GM18907 (cell line): ENCODE results near the gene NDUFB4.

Experiments
- ATAC-seq: cut with Tn5 transposase; IDR thresholded peaks from one replicate; pipeline ENCODE4 v1.9.1; 2021; ENCODE audit warnings: mild to moderate bottlenecking, moderate library complexity; ENCODE audit not compliant: unreplicated experiment

Gene NDUFB4

DNA sequence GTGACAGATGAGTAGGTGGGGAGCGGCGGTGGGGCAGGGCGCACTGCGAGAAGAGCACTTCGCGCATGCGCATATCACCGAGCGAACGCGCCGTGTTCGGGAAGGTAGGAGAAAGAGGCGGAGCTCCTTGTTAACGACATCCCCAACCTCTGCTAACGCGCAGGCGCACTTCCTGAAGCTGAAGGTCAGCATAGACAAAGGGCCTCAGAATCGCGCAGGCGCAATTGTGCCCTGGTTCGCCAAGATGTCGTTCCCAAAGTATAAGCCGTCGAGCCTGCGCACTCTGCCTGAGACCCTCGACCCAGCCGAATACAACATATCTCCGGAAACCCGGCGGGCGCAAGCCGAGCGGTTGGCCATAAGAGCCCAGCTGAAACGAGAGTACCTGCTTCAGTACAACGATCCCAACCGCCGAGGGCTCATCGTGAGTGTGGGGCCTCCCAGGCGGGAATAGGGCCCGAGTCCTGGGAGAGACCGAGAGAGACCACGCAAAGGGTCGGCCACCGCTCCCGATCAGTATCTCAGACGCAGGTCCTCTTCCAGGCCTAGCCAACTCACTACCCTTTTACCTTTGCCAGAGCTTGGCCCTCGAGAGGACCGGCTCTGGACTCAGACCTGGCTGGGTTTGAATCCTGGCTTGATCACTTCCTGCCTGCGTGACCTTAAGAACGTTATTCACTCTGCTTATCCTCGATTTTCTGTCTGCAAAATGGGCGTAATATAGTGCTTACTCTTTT lies at the start of gene NDUFB4:
Gene NDUFB4 (plus strand): TSS at position 221 of the 737 bp plus-strand sequence. CDS start 24 bp downstream, at position 245.
- peak; percentile 95 for ATAC-seq

DNA sequence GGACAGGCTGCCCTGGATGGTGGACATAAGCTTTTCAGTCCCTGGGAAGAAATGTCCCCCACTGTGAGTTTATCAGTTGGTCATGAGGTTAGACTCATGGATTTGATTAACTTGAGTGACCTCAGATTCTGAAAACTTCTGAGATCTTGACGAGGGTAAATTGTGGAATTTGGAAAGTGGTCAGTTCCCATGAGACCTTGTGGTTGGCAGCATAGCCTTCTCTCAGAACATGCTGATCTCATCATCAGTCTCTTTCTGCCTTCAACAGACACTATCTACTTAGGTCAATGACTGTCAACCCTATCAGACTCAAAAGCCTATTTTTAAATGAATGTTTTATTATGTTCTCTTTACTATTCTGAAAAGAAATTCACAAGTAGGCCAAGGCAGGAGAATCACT lies 45.6 kb upstream of the NDUFB4 start:
- ATAC-seq: no peak

DNA sequence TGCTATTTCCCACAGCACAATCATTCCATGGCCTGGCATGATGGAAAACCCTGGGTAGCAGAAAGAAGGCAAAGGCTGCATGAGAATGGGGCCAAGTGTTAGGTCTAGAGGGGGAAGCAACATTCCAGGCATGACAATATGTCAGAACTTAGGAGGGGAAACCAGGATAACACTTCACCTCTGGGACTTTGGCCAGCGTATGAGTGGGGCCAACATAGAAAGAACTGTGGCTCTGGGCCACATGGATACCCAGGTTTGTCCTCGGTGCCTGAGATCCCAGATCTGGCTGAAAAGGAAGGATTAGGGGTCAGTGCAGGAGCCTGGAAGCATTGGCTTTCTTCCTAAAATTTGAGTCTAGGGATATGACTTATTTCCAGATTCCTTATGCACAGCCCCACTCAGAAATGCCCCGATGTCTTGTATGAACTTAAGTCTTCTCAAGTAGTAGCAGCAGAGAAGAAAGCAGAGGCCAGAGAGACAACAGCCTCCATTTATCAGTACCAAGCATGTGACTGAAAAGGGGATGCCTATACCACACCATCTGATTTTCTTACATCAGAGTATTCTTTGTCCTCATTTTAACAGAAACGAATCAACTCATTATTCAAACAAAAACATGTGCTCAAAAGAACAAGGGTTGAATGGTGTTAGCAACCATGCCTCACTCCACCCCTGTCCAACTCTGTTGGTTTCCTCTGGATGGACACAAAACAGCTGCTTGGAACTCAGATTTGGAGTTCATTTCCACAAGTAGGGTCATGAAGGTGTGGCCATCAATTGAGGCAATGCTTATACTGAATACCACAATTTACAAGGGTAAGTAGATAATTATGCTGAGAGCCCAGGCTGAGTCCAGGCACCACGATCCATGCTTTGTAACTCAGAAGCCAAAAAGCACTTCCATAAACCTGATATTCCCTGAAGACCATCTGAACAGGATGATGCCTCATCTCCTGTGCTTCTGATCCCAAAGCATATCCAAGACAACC lies 43.7 kb upstream of the NDUFB4 start:
- ATAC-seq: no peak

DNA sequence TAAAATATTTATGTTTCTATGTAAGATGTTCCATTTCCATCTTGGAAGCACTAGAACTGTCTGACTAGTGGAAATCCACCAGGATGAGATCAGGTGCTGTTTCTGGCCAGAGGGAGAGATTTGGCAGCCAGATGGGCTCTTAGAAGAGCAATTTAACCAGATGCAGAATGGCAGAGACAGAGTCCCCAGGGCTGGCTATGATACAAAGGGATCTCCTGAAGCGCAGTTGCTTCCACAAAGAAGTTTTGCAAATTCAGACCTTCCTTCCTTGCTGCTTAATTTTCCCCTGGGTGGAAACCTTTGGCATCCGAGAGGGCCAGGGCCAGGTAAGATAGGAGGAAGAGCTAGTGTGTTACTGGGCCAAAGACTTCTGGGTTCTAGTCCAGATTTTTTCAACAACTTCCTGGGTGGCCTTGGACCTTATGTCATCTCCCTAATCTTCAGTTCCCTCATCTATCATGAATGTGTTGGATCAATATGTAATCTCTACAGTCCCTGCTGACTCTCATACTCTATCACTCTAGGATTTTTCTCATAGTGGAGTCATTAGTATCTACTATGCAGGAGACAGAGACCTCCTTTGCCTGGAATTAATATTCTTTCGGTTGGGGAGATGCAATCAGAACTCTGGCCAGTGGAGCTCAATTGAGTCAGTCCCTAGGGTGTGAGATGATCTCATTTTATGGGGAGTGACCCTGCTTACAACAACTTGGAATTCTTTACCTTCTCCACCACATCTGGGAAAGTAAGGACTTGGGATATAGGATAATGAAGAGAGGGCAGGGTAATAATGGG lies 41.1 kb upstream of the NDUFB4 start:
- ATAC-seq: no peak

DNA sequence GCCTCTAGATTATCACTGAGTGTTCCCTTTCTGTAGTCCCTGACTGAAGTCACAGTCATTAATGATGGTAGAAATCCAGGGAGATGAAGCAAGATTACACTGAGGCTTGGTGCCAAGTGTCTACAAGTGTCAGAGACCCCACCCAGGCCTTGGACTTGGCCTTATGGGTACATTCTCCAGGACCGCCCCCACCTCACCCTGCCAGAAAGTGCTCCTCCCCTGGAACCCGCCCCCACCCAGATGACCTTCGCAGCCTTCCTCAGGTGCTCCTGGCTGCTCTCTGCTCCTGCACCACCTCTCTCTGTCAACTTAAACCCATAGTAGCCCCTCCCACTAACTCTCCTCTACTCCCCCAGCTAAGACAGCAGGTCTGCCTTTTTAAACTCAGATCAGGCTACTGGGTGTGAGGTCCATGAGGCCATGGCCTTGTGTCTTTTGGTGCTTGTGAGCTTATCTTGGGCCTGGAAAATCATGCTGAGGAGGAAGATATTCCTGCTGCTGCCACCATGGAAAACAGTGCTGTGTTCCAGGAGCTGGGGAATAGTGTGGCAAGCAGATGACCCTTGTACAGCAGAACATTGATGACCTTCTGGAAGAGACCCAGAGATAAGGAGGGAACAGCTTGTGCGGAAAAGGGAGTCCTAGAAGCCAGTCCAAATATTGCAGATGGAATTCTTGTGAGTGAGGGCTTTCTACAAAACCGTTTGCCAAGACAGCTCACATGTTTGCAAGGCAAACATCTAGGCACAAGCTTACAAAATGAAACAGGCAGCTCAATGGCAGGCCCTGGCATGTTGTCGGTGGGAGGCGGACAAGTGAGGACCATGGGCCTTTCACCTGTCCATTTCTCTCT lies 40.3 kb upstream of the NDUFB4 start:
- ATAC-seq: no peak

DNA sequence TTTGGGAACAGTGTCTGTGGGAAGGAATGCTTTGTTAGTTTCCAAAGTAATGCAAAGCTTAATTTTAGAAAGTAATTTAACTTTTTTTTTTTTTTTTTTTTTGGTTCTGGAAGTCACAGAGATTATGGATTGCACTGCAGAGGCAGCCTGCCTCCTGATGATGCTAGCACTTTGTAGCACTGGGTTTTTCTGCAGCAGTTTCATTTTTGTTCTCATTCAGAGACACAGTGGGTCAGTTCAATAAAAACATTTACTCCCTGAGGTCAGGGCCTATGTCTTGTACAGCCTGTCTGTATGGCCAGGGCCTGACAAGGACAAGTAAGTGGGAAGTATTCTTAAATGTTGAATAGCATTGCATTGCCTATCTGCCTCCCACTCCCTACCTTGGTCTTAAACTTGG lies 39.0 kb upstream of the NDUFB4 start:
- no peak for ATAC-seq

DNA sequence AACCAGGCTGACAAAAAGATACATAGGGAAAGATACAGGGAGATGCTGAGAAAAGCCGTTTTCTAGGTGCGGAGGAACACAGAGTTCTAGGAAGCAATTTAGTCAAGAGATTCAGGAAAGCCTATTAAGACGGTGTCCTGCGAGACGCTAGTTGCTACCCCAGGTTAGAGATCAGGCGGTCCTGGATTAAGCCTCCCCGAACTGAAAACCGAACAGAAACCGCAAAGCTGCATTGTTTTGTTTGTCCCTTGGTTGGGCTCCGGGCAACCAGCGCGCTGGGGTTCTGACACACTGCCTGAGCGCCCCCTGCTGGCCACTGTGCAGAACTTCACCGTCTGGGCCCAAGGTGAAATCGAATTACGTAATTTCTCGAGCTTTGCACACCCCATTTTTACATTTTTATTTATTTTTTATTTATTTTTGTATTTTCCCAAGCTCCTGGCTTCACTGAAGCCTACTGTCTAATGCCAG lies 37.3 kb upstream of the NDUFB4 start:
- ATAC-seq: peak; percentile 85

DNA sequence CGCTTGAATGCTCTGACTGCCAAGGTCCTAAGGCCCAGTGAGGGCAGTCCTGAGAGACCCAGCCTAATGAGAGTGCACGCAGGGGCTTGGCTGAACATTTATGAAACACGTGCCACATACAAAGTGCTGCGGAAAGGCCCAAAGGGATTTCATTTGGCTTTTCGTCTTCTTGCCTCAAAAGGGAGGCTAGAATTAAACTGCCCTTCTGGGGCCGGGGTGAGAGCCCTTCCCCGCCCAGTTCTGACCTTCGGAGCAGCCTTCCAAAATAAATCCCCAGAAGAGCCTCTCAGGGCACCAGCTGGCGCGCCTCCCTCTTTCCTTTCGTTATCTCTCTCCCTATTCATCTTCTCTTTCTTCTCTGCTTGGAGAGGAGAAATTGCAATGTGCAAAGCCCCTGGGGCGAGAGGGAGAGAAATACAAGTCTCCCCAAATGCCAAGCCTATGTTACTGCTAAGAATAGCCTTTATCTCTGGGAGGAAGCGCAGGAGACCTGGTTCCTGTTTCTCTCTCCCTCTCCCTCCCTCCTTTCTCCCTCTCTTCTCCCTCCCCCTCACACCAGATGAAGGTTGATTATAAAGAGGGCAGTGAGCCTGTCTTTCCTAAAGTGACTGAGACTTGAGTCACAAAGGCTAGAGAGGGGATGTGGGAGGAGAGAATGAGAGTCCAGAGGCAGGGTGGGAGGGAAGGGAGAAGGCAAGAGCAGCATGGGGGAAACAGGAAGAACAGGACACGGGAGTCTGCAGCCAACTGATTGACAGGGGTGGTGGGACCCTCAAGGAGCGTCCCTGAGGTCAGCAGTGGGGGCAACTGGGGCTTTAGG lies 36.7 kb upstream of the NDUFB4 start:
- peak; percentile 44 for ATAC-seq

DNA sequence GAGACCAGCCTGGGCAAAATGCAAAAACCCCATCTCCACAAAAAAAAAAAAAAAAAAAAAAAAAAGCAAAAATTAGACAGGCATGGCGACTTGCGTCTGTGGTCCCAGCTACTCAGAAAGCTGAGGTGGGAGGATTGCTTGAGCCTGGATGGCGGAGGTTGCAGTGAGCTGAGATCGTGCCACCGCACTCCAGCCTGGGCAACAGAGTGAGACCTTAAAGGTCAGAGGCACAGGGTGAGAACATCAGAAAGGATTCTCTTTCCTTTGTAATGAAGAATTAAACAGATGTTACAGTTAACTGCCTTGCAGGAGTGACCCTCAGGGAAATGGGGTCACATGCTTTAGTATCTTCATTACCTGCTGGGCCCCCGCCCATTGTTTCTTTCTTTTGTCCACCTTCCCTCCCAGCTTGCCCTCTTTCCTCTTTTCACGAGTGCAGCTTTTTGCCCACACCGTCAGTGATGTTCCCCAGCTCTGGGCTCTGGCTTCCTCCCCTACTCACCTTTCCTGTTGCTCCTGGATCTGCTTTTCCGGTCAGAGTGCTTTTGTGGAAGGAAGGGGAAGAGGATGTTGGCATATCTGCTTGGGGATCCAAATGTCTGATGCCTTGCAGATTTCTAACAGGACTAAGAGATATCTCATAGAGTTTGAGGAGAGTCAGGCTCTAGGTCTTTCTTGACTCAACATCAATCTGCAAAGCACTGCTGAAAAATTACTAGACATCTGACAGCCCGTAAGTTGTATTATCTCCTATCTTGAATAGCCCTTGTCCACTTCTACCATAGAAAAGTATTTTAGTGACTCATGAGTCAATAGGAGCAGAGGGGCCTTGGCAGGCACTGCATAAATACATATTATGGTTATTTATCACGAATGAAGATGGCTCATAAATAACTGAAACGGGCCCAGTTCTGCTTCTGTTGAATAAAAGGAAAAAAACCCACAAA lies 35.6 kb upstream of the NDUFB4 start:
- ATAC-seq: no peak

DNA sequence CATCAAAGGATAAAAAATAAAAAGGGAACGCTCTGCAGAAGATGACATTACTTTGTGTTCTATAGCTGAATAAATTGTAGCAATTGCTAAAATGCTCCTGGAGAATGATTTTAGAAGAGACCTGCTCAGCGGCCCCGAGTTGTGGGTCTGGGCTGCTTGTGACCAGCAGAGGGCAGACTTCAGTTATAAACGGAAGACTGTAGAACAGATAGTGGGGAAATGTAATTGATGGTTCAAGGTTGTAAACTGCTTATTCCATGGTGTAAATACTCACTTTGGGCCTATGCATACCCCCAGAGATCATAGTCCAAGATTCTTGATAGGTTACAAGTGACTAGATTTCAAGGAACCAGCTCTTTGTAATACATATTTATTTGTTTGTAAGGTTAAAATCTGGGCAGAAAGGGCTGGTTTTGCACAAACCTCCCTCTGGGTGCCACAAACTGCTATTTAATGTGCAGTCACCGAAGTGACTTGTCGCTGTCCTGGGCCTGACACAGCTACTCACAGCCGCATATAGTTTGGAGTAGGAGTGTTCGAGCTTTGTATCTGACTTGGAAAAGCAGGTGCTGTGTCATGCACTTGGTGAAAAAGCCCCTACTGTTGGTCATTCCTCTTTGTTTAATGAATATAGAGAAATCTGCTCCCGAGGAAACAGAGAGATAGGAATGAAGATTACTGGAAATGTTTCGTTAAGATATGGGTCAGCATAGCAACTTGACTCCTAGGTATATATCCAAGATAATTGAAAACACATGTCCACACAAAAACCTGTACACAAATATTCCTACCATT lies 34.7 kb upstream of the NDUFB4 start:
- ATAC-seq: peak; percentile 67

DNA sequence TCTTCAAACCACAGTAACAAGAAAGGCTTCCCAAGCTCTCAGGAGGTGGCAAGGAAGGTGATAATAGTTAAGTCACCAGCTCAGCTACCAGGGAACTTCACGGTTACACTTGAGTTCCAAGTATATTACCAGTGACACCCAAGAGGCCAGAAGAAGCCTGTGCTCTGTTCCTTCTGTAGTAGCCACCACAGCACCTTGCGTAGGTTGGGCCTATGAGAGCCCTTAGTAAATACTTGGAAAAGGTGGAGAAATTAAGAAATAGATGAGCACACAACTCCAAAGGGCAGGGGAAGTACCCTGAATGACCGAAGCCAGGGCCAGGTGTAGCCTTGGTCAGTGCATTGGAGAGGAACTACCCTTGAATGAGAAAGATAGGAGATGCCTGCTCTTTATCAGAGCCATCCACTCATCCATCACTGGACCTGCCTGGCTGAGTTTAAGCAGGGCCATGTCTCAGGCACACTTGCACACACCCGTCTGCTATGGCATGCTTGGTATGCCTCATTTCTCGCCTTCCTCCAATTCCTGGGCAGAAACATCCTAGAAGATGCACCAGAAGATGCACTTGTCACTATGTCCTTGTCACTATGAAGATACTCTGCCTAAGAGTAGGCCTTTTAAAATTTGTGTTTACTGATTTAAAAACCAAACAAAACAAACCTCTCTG lies 32.6 kb upstream of the NDUFB4 start:
- ATAC-seq: no peak

DNA sequence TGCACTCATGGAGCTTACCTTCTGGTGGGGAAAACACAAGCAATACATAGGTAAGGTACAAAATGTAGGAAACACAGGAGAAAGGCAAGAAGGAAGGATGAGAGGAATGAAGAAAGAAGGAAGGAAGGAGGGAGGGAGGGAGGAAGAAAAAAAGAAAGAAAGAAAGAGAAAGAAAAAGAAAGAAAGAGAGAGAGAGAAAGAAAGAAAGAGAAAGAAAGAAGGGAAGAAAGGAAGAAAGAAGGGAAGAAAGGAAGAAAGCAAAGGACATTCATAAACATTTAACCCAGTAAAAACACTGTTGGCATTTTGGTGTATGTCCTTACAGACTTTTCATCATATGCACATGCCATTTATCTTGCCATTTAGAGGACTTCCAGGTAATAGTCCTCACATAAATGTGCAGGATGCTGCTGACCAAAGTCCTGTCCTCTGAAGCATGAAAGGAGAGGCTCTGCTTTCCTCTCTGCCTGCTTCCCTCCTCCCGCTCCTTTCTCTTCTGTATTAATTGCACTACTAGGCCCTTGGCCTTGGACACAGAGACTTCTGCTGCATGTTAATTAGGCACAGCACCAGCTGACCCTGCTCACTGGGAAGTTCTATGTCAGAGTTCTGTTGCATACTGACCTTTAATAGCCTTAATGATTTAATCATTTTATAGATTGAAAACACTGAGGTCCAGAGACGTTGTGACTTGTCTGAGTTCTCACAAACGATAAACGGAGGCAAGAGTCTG lies 29.7 kb upstream of the NDUFB4 start:
- no peak for ATAC-seq

DNA sequence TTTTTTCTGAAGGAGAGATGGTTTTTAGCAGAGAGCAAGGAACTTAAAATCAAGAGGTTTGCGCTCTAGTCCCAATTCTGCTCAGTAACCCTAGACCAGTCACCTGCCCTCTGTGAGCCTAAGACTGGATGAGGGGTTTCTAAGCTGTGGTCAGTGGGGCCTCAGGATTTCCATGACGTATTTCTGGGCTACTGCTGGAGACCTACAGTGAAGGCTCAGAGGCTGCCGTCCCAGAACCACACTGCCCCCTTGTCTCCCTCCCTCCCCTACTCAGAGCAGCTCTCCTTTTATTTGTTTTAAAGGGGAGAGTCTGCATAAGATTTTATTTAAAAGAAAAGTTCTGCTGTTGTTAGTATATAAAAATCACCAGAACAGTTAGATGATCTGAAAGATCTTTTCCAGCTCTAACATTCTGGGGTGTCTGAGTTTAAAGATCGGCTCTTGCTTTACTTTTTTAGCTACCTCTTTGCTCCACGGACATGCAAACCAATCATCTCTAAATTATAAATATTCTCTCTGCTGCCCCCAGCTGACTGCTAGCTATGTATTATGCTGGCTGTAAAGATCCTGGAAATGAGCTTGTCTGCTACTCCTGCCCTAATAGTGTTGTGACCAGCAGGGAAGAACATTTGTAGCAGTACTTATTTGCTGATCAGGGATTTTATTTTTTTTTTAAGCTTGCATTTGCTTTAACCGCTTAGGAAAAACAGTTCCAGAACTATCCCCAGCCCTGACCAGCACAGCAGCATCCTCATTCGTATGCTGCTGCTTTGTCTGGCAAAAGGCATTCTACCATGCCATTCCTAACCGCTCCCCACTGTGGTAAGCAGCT lies 28.6 kb upstream of the NDUFB4 start:
- ATAC-seq: peak; percentile 62

DNA sequence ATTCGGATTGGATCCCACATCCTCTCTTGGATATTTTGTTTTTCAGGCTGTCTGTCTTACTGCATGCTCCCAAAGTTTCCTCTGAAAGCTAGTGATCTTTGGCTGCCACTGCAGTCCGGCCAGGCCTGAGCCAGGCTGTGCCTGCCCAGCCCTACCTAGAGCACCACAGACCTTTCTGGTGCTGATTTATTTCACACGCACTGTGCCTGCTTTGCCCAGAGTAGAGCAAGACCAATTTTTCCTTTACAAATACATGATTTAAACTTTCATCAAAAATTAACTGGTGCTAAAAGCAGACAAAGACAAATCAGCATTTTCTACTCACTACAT lies 28.0 kb upstream of the NDUFB4 start:
- ATAC-seq: no peak

DNA sequence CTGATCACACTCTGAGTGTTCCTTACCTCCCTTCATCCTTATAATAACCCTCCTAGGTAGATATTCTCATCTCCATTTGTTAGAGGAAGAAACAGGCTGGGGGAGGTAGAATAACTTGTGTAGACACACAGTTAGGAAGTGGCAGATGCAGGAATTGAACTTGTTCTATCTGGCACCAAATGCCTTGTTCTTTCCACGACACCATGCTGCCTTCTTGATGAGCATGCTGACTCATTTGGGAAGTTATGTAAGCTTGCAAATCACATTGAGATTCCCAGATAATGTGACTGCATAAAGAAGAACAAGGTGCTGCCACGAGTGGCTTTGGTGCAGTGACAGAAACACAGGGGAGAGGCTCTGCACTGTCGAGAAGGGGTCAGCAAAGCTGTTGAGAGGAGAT lies 27.5 kb upstream of the NDUFB4 start:
- ATAC-seq: no peak
